ENCODE measurements around the gene CYP27B1.

DNA sequence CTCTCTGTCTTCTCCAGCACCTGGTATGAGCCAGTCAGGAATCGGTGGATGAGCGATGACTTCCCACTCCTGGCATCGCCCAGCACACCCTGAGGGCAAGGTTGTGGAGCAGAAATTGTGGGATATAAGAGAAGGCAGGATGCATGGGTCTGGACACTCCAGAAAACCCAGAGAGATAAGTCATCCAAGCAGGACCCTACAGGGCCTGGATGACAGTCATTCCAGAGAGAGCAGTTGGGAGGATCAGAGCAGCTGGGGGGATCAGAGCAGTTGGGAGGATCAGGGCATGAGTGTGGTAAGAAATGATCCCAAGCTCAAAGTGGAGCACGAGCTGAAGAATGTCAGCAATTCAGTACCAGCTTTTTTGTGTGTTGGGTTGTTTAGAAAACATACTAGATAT, 32.3 kb downstream of the CYP27B1 start:
- TF ChIP-seq, protein P1, sequence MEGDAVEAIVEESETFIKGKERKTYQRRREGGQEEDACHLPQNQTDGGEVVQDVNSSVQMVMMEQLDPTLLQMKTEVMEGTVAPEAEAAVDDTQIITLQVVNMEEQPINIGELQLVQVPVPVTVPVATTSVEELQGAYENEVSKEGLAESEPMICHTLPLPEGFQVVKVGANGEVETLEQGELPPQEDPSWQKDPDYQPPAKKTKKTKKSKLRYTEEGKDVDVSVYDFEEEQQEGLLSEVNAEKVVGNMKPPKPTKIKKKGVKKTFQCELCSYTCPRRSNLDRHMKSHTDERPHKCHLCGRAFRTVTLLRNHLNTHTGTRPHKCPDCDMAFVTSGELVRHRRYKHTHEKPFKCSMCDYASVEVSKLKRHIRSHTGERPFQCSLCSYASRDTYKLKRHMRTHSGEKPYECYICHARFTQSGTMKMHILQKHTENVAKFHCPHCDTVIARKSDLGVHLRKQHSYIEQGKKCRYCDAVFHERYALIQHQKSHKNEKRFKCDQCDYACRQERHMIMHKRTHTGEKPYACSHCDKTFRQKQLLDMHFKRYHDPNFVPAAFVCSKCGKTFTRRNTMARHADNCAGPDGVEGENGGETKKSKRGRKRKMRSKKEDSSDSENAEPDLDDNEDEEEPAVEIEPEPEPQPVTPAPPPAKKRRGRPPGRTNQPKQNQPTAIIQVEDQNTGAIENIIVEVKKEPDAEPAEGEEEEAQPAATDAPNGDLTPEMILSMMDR (IDR thresholded peaks at IDR 0.05 in 4 of 5, conservative IDR thresholded peaks at IDR 0.05 in 1 of 5), result no peak
- no peak for TF ChIP-seq POLR2A (IDR thresholded peaks at IDR 0.05)

Data from gastrocnemius medialis (tissue), 4 donors.